TTC549 (cell line): ENCODE data around the gene CLEC2D.
"Not testable (repeated sequence)": the region's sequence is repeated elsewhere in the genome, so short reads cannot be mapped to it uniquely, and the experiment has no call there.

ENCODE experiments used
- FAIRE-seq: peaks from 2 replicates; lab custom pipeline; 2012; peaks lifted over from hg19 to GRCh38; lab: Jason Lieb, UNC

CLEC2D gene

GRCh38 chr12:9700606-9700956 lies 31.1 kb downstream of the CLEC2D start:
- FAIRE-seq, result no peak

GRCh38 chr12:9701380-9702154 lies 32.1 kb downstream of the CLEC2D start:
- FAIRE-seq, result no peak

GRCh38 chr12:9702255-9702654 lies 32.7 kb downstream of the CLEC2D start:
- no peak for FAIRE-seq

GRCh38 chr12:9704561-9704960 lies 35.0 kb downstream of the CLEC2D start:
- FAIRE-seq, result not testable (repeated sequence)

- FAIRE-seq, result no peak
Observed at GRCh38 chr12:9706086-9706685, 36.7 kb downstream of the CLEC2D start.

- no peak for FAIRE-seq
Observed at GRCh38 chr12:9707356-9707755, 37.8 kb downstream of the CLEC2D start.

DNA sequence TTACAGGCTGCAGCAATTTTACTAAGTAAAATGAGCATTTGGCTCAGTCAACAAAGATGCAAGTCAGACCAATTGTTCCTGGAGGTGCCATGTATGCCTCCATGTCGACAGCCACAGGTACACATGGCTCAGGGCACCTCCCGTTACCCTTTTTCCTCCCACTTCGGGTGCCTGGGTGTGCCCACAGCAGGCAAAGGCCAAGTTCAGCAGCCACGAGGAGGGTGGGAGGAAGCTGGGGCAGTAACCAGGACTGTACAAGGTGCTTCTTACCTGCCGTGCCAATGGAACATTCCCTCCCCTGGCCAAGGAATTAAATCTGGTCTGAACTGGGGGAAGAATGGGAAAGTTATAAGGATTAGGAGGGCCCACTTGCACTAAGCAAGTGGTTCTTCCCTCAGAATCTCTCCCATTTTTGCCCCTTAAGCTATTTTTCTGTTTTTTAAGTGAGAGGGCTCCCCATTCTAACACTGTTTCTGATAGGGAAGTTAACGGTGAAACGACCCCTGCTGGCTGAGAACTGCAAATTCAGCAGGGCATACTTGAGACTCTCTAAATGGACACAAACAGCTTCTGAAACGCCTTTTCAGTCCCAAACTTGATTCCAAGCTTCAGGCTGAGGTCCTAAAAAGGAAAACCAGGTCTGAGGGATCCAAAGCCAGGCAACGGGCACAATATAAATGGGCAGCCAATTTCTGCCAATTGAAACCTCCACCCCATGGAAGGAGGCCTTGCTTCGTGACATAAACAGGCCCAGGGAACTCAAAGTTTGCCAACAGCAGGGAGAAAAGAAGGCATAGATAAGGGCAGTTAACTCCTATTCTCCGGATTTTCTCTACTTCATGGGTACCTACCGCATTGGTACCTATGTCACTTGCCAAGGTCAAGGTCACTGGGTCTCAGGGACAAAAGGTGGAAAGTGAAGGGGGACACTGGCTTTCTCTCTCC lies 38.6 kb downstream of the CLEC2D start:
- FAIRE-seq, result peak; percentile 3

GRCh38 chr12:9708853-9709252 lies 39.3 kb downstream of the CLEC2D start:
- no peak for FAIRE-seq

DNA sequence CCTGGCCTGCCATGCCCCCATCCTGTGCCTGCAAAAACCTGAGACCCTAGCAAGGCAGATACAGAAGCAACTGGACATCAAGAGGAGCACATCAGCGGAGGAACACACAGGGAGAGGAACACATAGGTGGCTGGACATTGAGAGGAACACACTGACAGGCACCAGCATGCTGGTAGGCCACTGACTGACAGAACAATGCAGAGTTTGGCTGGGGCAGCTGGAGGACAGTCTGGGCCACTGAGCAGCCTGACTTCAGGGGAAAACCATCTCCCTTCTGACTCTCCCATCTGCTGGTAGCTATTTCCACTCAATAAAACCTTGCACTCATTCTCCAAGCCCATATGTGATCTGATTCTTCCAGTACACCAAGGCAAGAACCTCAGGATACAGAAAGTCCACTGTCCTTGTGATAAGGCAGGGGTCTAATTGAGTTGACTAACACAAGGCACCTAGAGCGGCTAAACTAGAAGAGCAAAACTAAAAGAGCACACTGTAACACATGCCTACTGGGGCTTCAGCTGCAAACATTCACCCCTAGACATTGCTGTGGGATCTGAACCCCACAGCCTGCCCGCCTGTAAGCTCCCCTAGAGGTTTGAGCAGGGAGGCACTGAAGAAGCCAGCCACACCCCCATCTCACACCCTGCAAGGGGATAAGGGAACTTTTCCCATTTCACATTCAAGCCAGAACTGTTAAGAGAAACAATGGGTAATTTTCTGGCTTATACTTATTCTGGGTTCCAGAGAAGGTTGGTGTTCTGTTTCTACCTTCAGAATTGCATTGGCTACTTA lies 41.3 kb downstream of the CLEC2D start:
- FAIRE-seq, result no peak

- no peak for FAIRE-seq
Observed at GRCh38 chr12:9711664-9712063, 42.2 kb downstream of the CLEC2D start.

GRCh38 chr12:9713032-9713558 lies 43.6 kb downstream of the CLEC2D start:
- not testable (repeated sequence) for FAIRE-seq

GRCh38 chr12:9717070-9717925 lies 47.8 kb downstream of the CLEC2D start:
- no peak for FAIRE-seq

GRCh38 chr12:9718968-9719367 lies 49.5 kb downstream of the CLEC2D start:
- no peak for FAIRE-seq

GRCh38 chr12:9719790-9720189 lies 50.3 kb downstream of the CLEC2D start:
- no peak for FAIRE-seq

DNA sequence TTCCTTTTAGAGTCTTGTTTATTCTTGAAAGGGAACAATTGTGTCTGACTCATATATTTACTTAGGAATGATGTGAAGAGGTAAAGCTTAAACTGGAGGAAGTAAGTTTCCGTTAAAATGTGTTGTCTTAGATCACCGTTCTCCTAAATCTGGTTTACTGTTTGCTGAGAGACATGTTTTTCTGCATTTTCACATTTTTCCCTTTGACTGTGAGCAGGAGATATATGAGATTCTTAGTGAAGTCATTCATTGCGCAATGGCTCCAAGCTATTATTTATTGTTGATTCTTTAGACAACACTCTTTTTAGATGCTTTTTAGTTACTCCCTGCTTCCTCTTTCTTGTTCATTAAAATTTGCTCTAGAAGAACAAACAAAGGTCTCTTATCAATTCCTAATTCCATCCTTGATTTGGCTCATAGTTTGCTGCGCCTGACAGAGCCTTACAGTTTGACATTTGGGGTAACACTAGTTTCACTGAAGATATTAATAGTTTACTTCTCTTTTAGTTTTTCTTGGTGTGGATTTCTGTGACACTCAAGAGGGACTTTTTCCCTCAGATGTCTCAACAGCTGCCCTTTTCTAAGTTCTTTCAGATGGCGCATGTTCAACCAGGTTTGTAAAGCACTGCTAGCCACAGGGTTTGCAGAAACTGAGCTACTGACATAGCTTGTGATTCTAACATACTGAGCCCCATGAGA lies 52.0 kb downstream of the CLEC2D start:
- no peak for FAIRE-seq

GRCh38 chr12:9724023-9724422 lies 54.5 kb downstream of the CLEC2D start:
- no peak for FAIRE-seq

- FAIRE-seq, result no peak
Observed at GRCh38 chr12:9725213-9725870, 55.8 kb downstream of the CLEC2D start.

- FAIRE-seq, result no peak
Observed at GRCh38 chr12:9727813-9728212, 58.3 kb downstream of the CLEC2D start.

GRCh38 chr12:9729082-9729481 lies 59.6 kb downstream of the CLEC2D start:
- FAIRE-seq, result no peak

- no peak for FAIRE-seq
Observed at GRCh38 chr12:9730011-9730410, 60.5 kb downstream of the CLEC2D start.
